HCT116 (cell line): Measurements from ENCODE around the gene FAM117A. TPM values are rescaled to one million over a fixed set of nuclear protein-coding genes. Genes with fewer than 3 reads are reported as not detected.

Experiments
- ATAC-seq: fragments of 200-7000 bp; cut with Tn5 transposase; 2 replicates; pipeline ENCODE4 v1.9.1; 2020; ENCODE audit warnings: mild to moderate bottlenecking, moderate library complexity
- BruUV-seq: library from RNA; stranded (reverse); fragments of 400-500 nt; replicated peaks from 2 replicates; lab custom pipeline; 2021; lab: Mats Ljungman, UMichigan
- CTCF ChIA-PET: fragments of 300-600 bp; sonication (Branson Sonifier 250); formaldehyde crosslinking; loops from one replicate; lab custom pipeline; 2021; ENCODE audit warnings: antibody characterized with exemption; lab: Charles Lee
- POLR2A ChIA-PET: fragments of 300-600, 350-600 bp; sonication (Branson Sonifier 250); formaldehyde crosslinking; loops from one replicate; lab custom pipeline; 2021; ENCODE audit warnings: antibody characterized with exemption; lab: Charles Lee
- RAD21 ChIA-PET, 2 experiments: fragments of 300-600 bp; sonication (Branson Sonifier 250); formaldehyde crosslinking; loops; one replicate each; lab custom pipeline; 2023; ENCODE audit warnings: low total read pairs in 2 of 2; ENCODE audit not compliant: uncharacterized antibody in 2 of 2, unreplicated experiment in 2 of 2, low non-redundant PET in 1 of 2; lab: Charles Lee
- DNase-seq: peaks from one replicate; pipeline ENCODE4 v3.0.0-alpha.2; 2010; ENCODE audit warnings: low read depth, low spot score
- H2AFZ ChIP-seq: fragments of 200-600 bp; shearing (Covaris generic), sonication (generic); 2 replicates; pipeline ENCODE4 v1.6.1; 2017; ENCODE audit warnings: low read depth, mixed run types, mixed read lengths, antibody characterized with exemption, low read length; ENCODE audit not compliant: poor library complexity, severe bottlenecking
- H3K27ac ChIP-seq: 2 replicates; pipeline ENCODE4 v1.5.1; 2012; ENCODE audit warnings: low read depth, low read length
- H3K27me3 ChIP-seq: fragments of 200-600 bp; sonication (generic); 2 replicates; pipeline ENCODE4 v1.6.1; 2016; ENCODE audit warnings: mixed run types, low read length, mixed read lengths; ENCODE audit not compliant: insufficient read depth
- H3K36me3 ChIP-seq, 2 experiments: fragments of 200-500 bp in 1 of 2; fragments of 200-600 bp in 1 of 2; sonication (Bioruptor generic) in 1 of 2; sonication (generic) in 1 of 2; 2 replicates each; pipeline versions ENCODE4 v1.5.1 to v1.6.1; 2014 to 2016; ENCODE audit warnings: low read length in 2 of 2, inconsistent platforms in 1 of 2, mixed read lengths in 1 of 2, mixed run types in 1 of 2; ENCODE audit not compliant: insufficient read depth in 2 of 2, control insufficient read depth in 1 of 2
- H3K4me1 ChIP-seq, 2 experiments: fragments of 200-600 bp in 1 of 2; sonication (generic) in 1 of 2; 2 replicates each; pipeline versions ENCODE4 v1.5.1 to v1.6.1; 2012 to 2017; ENCODE audit warnings: low read length in 2 of 2, inconsistent platforms in 1 of 2, mild to moderate bottlenecking in 1 of 2, mixed read lengths in 1 of 2, mixed run types in 1 of 2, moderate library complexity in 1 of 2; ENCODE audit not compliant: insufficient read depth in 2 of 2, control insufficient read depth in 1 of 2
- H3K4me2 ChIP-seq: fragments of 200-600 bp; sonication (generic); 2 replicates; pipeline ENCODE4 v1.6.1; 2017; ENCODE audit warnings: mixed run types, low read length, mixed read lengths
- H3K4me3 ChIP-seq, 2 experiments: fragments of 200-600 bp in 1 of 2; sonication (generic) in 1 of 2; replicated peaks in 1 of 2; 2 replicates each; pipeline ENCODE4 v1.5.1; 2011 to 2016; ENCODE audit warnings: low read length in 2 of 2, control low read depth in 1 of 2, low read depth in 1 of 2, mild to moderate bottlenecking in 1 of 2, mixed read lengths in 1 of 2, mixed run types in 1 of 2
- H3K79me2 ChIP-seq: fragments of 200-600 bp; sonication (generic); 2 replicates; pipeline ENCODE4 v1.6.1; 2017; ENCODE audit warnings: mild to moderate bottlenecking, mixed run types, low read length, moderate library complexity, mixed read lengths; ENCODE audit not compliant: insufficient read depth
- H3K9ac ChIP-seq: fragments of 200-600 bp; sonication (generic); 2 replicates; pipeline ENCODE4 v1.6.1; 2016; ENCODE audit warnings: low read length, mixed read lengths
- H3K9me2 ChIP-seq: fragments of 200-600 bp; sonication (generic), shearing (Covaris generic); 2 replicates; pipeline ENCODE4 v1.6.1; 2017; ENCODE audit warnings: mixed run types, mild to moderate bottlenecking, moderate library complexity; ENCODE audit not compliant: insufficient read depth
- H3K9me3 ChIP-seq, 2 experiments: fragments of 200-500 bp in 1 of 2; fragments of 200-600 bp in 1 of 2; sonication (Bioruptor generic) in 1 of 2; sonication (generic) in 1 of 2; 2 replicates each; pipeline ENCODE4 v1.6.1; 2014 to 2017; ENCODE audit warnings: low read length in 2 of 2, mixed read lengths in 2 of 2, inconsistent platforms in 1 of 2, low read depth in 1 of 2, mild to moderate bottlenecking in 1 of 2, mixed run types in 1 of 2, moderate library complexity in 1 of 2; ENCODE audit not compliant: control insufficient read depth in 1 of 2, insufficient read depth in 1 of 2
- H4K20me1 ChIP-seq: fragments of 200-600 bp; sonication (generic), shearing (Covaris generic); 2 replicates; pipeline ENCODE4 v1.6.1; 2017; ENCODE audit warnings: mixed run types, mild to moderate bottlenecking, moderate library complexity; ENCODE audit not compliant: insufficient read depth
- ATF3 ChIP-seq: IDR thresholded peaks from 2 replicates; pipeline ENCODE4 v1.6.1; 2012
- CEBPB ChIP-seq: IDR thresholded peaks from 2 replicates; pipeline ENCODE4 v1.6.1; 2012; ENCODE audit warnings: low read depth
- CTCF ChIP-seq, 3 experiments: fragments of 200-600 bp in 1 of 3; sonication (generic) in 1 of 3; IDR thresholded peaks in 2 of 3; conservative IDR thresholded peaks in 1 of 3; 2 replicates each; pipeline ENCODE4 v1.5.1; 2012 to 2017; ENCODE audit warnings: low read depth in 2 of 3, low read length in 2 of 3, antibody characterized with exemption in 1 of 3, borderline replicate concordance in 1 of 3, control low read depth in 1 of 3, mild to moderate bottlenecking in 1 of 3, mixed read lengths in 1 of 3, mixed run types in 1 of 3, moderate library complexity in 1 of 3; ENCODE audit not compliant: insufficient read depth in 1 of 3
- EZH2 ChIP-seq: fragments of 200-600 bp; sonication (generic); IDR thresholded peaks from 2 replicates; pipeline ENCODE4 v1.6.1; 2017; ENCODE audit warnings: antibody characterized with exemption, mixed run types
- FOSL1 ChIP-seq: IDR thresholded peaks from 2 replicates; pipeline ENCODE4 v1.6.1; 2012; ENCODE audit warnings: low read depth
- POLR2A ChIP-seq: IDR thresholded peaks from 2 replicates; pipeline ENCODE4 v1.7.0; 2011; ENCODE audit warnings: borderline replicate concordance; ENCODE audit not compliant: insufficient read depth, insufficient read length; ENCODE audit errors: extremely low read depth
- POLR2AphosphoS5 ChIP-seq: IDR thresholded peaks from 2 replicates; pipeline ENCODE4 v1.6.1; 2011; ENCODE audit warnings: mild to moderate bottlenecking, low read depth, low read length, moderate library complexity
- RAD21 ChIP-seq: IDR thresholded peaks from 2 replicates; pipeline ENCODE4 v1.6.1; 2012; ENCODE audit warnings: low read depth, mild to moderate bottlenecking
- SIN3A ChIP-seq: IDR thresholded peaks from 2 replicates; pipeline ENCODE4 v1.6.1; 2012; ENCODE audit warnings: low read depth
- SRF ChIP-seq: IDR thresholded peaks from 2 replicates; pipeline ENCODE4 v1.6.1; 2012; ENCODE audit warnings: low read depth
- intact Hi-C: fragments of 100-400 bp; cut with micrococcal nuclease; formaldehyde crosslinking; loops from 2 replicates; pipeline ENCODE4 v1.10.0; 2022
- total RNA-seq: library from RNA; stranded (reverse); gene quantifications from one replicate; pipeline ENCODE4 v1.2.1, GENCODE V29; 2021; ENCODE audit not compliant: unreplicated experiment
- TF ChIP-seq, protein P1 (sequence below): IDR thresholded peaks from 2 replicates; pipeline ENCODE4 v1.6.1; 2012

Gene FAM117A
- total RNA-seq, 1 experiment from 2014 or later: 12.8 TPM

- TF ChIP-seq, protein P1, sequence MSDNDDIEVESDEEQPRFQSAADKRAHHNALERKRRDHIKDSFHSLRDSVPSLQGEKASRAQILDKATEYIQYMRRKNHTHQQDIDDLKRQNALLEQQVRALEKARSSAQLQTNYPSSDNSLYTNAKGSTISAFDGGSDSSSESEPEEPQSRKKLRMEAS: no peak
- TF ChIP-seq SRF: no peak
These were observed 24.1 kb upstream of the FAM117A start (continued) for GRCh38 chr17:49787884-49788477.

DNA sequence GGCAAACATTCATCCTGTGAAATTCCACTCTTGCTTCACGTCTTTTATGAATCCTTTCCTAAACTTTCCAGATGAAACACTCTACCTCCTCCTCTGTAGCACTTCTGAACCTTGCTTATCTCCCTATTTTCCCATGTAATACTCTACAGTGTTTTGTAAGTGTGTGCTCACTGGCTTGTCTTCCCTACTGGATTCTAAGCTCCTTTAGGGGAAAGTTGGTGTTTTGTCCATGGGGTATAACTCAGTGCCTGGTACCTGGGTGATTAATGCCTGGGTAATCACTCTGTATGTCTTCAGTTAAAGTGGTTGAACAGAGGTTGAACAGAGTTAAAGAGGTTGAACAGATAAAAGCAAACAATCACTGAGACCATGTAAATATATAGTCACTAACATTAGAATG is 20.7 kb upstream of the FAM117A start:
- no peak overlapping the region for H3K9ac ChIP-seq
- no peaks in the 10 kb centered on the region for H3K9me2 ChIP-seq
- no peaks in the 10 kb centered on the region for H3K9me3 ChIP-seq
- peaks cover 10 to 15% of the 10 kb centered on the region in 2 experiments for H3K4me1 ChIP-seq
- no peak overlapping the region for H2AFZ ChIP-seq
- H3K79me2 ChIP-seq: peaks cover 5% of the 10 kb centered on the region
- ChIA-PET POLR2A (interaction anchor here (1.2 kb wide), 1 partner anchor 20 kb away, joined by 4 read pairs; no protein-coding TSS in a partner anchor), RAD21 (no interaction called here), CTCF (no interaction called here)
- ATAC-seq (no peak), DNase-seq (no peak)
- 0 out of 4 replicates have a peak, but pooled peaks cover 0 to 2% of the 10 kb centered on the region in 2 experiments for H3K36me3 ChIP-seq
- no peak overlapping the region for H3K4me3 ChIP-seq
- peaks cover 5% of the 10 kb centered on the region; the same call in 1 of the 2 replicates for H4K20me1 ChIP-seq
- BruUV-seq: no TSS peak
- intact Hi-C loops: no loop called here
- H3K27ac ChIP-seq: no peak overlapping the region
- no peaks in the 10 kb centered on the region; the same call in 1 of the 2 replicates for H3K27me3 ChIP-seq
- no peak for TF ChIP-seq POLR2A
- no peak for TF ChIP-seq EZH2
- TF ChIP-seq POLR2AphosphoS5: no peak
- no peak for TF ChIP-seq CEBPB
- TF ChIP-seq, all 23 proteins: peak for 0
- no peak overlapping the region for H3K4me2 ChIP-seq

DNA sequence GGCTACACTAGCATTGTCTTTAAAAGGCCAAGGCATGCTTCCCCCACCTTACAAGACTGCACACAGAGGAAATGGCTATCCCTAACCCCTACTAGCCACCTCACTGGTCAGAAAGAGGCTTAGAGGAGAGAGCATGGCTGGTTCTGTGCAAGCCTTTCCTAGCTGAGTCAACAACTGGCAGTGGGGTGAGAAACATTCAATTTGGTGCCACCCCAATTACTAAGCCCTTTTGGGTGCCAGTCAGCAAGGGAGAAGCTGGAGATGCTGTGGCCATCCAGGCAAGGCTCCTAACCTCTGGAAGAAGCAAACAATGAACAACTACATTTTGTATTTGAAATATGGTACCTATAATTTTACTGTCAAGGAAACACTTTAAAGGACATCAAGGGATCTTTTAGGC is 19.9 kb upstream of the FAM117A start:
- H3K4me3 ChIP-seq: no peak overlapping the region
- no peak overlapping the region for H3K9ac ChIP-seq
- H3K36me3 ChIP-seq: no peaks in the 10 kb centered on the region
- no peaks in the 10 kb centered on the region for H4K20me1 ChIP-seq
- intact Hi-C loops: no loop called here
- TF ChIP-seq POLR2A (no peak), RAD21 (no peak), ATF3 (no peak), SIN3A (no peak), FOSL1 (no peak), CTCF (IDR thresholded peaks at IDR 0.05 in 2 of 3, conservative IDR thresholded peaks at IDR 0.05 in 1 of 3; ENCODE audit: borderline replicate concordance in 1 of 3, insufficient read depth in 1 of 3, low read depth in 2 of 3, low read length in 2 of 3) (no peak)
- H3K9me2 ChIP-seq: no peaks in the 10 kb centered on the region
- H3K9me3 ChIP-seq: no peaks in the 10 kb centered on the region
- H3K4me1 ChIP-seq: peaks cover 7 to 10% of the 10 kb centered on the region in 2 experiments
- H3K27me3 ChIP-seq: no peaks in the 10 kb centered on the region; the same call in 1 of the 2 replicates
- CTCF ChIA-PET: interaction anchor here (0.8 kb wide), 1 partner anchor 19 kb away, joined by 4 read pairs; the partner anchor contains the start of gene FAM117A
- ATAC-seq (no peak), DNase-seq (no peak)
- H3K79me2 ChIP-seq: no peaks in the 10 kb centered on the region
- no peak overlapping the region for H2AFZ ChIP-seq
- no peak overlapping the region for H3K4me2 ChIP-seq
- BruUV-seq: no TSS peak
- RAD21 ChIA-PET: no interaction called here
- no peak overlapping the region for H3K27ac ChIP-seq
- POLR2A ChIA-PET: interaction anchor here (1.8 kb wide), 1 partner anchor 20 kb away, joined by 7 read pairs; the partner anchor contains the start of gene FAM117A
